Measurements from ENCODE around the gene FREY1. TPM values are rescaled to one million over a fixed set of nuclear protein-coding genes. Genes with fewer than 3 reads are reported as not detected.

FREY1 gene
- total and polyA plus RNA-seq, 8 donors = 0.33 to 9.9 (median 3.6) TPM; not detected in 4

DNA sequence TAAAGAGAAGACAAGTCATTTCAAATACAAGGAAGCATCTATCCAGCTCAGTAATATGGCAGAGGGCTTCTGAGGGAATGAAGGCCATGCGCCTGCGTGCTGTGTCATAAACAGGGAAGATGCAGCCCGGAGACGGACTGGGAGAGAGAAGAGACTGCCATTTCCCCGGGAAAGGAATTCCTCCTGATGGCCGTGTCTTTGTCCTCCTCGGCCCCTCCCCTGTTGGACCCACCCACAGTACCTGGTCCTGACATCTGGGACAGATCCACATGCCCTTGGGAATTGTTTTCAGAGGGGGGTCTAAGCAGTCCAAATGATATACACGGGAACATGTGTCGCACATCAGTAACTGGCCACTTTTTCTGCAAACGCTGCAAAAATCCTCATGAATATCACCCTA, 30.8 kb upstream of the FREY1 start:
- Histone ChIP-seq H3K27me3 (no peaks in the 10 kb centered on the region), H3K27ac (no peak overlapping the region), H3K9me3 (no peaks in the 10 kb centered on the region), H3K4me1 (peaks cover 6 to 23% (median 18%) of the 10 kb centered on the region in 4 donors), H3K36me3 (peaks cover 23 to 84% (median 73%) of the 10 kb centered on the region in 4 donors), H3K4me3 (no peak overlapping the region)
- DNase-seq = no peak
- intact Hi-C loops (cut with DNase I; ENCODE audit: low total_unique reads) = no loop called here
- WGBS, 5 donors = 90 to 94% (median 92%) methylated on average over 10 of the region's 10 CpGs
- TF ChIP-seq POLR2AphosphoS5 (IDR thresholded peaks at IDR 0.05) = no peak
- TF ChIP-seq POLR2A (IDR thresholded peaks at IDR 0.05) = no peak
- TF ChIP-seq EP300 (IDR thresholded peaks at IDR 0.05) = no peak
- TF ChIP-seq, protein P1, sequence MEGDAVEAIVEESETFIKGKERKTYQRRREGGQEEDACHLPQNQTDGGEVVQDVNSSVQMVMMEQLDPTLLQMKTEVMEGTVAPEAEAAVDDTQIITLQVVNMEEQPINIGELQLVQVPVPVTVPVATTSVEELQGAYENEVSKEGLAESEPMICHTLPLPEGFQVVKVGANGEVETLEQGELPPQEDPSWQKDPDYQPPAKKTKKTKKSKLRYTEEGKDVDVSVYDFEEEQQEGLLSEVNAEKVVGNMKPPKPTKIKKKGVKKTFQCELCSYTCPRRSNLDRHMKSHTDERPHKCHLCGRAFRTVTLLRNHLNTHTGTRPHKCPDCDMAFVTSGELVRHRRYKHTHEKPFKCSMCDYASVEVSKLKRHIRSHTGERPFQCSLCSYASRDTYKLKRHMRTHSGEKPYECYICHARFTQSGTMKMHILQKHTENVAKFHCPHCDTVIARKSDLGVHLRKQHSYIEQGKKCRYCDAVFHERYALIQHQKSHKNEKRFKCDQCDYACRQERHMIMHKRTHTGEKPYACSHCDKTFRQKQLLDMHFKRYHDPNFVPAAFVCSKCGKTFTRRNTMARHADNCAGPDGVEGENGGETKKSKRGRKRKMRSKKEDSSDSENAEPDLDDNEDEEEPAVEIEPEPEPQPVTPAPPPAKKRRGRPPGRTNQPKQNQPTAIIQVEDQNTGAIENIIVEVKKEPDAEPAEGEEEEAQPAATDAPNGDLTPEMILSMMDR (IDR thresholded peaks at IDR 0.05) = no peak

GRCh38 chr11:45936511-45937054, 29.5 kb upstream of the FREY1 start:
- peaks cover 23 to 85% (median 75%) of the 10 kb centered on the region in 4 donors for H3K36me3 ChIP-seq

GRCh38 chr11:45935349-45936064, 28.4 kb upstream of the FREY1 start:
- no peak for DNase-seq
- TF ChIP-seq POLR2AphosphoS5 (IDR thresholded peaks at IDR 0.05) = no peak
- TF ChIP-seq, protein P1 (IDR thresholded peaks at IDR 0.05) = no peak
- TF ChIP-seq POLR2A (IDR thresholded peaks at IDR 0.05) = no peak
- TF ChIP-seq EP300 (IDR thresholded peaks at IDR 0.05) = no peak
- Histone ChIP-seq H3K4me1 (peaks cover 6 to 31% (median 27%) of the 10 kb centered on the region in 4 donors), H3K9me3 (no peaks in the 10 kb centered on the region), H3K27ac (peak overlapping the region in 1 of 5 donors; percentile 39), H3K27me3 (no peaks in the 10 kb centered on the region), H3K36me3 (peaks cover 23 to 86% (median 79%) of the 10 kb centered on the region in 4 donors), H3K4me3 (no peak overlapping the region)
- 85 to 91% (median 86%) methylated on average over 8 of the region's 8 CpGs for WGBS, 5 donors
- intact Hi-C loops (cut with DNase I; ENCODE audit: low total_unique reads) = no loop called here

More at GRCh38 chr11:45936511-45937054, 29.5 kb upstream of the FREY1 start:
- no peak for DNase-seq
- Histone ChIP-seq H3K4me3 (no peak overlapping the region), H3K9me3 (no peaks in the 10 kb centered on the region), H3K27me3 (no peaks in the 10 kb centered on the region), H3K4me1 (peaks cover 6 to 23% (median 19%) of the 10 kb centered on the region in 4 donors), H3K27ac (no peak overlapping the region)
- no peak for TF ChIP-seq POLR2A (IDR thresholded peaks at IDR 0.05)
- no peak for TF ChIP-seq POLR2AphosphoS5 (IDR thresholded peaks at IDR 0.05)
- TF ChIP-seq, protein P1 (IDR thresholded peaks at IDR 0.05) = no peak
- no peak for TF ChIP-seq EP300 (IDR thresholded peaks at IDR 0.05)
- intact Hi-C loops (cut with DNase I; ENCODE audit: low total_unique reads) = no loop called here
- 89 to 97% (median 92%) methylated on average over 4 of the region's 4 CpGs for WGBS, 5 donors

DNA sequence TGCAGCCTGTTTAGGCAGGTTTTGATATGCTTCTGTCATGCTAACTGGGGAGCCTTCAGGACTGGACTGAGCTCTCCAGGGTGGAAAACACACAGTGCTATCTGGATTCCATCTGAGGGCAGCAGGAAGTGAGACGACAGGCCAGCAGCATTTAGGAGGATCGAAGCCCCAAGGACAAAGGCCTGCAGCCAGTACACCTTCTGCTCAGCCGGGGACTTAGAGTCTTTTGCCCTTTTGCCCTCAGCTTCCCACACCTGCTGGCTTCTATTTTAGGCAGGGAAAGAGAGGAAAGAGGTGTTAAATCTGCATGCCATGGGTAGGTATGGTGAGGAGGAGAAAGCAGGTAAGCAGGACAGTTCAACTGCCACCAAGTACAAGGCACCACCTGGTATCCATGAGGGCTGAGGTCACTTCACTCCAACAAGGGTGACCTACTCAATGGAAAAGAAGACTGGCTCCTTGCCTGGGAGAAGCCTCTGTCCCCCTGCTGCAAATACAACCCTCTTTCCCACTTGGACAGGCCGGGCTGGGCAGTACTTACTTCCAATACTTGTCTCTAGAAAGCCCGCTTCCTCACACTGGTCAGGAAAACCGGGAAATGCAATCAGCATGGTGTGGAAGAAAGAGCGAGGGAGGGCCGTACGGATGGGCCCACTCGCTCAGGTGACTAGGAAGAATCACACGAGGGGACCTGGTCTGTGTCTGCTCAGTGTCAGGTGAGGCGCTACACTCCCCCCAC, 27.7 kb upstream of the FREY1 start:
- peak overlapping the region in 2 of 5 donors; percentile 12 to 39 for H3K27ac ChIP-seq

More for the DNA sequence above, 27.7 kb upstream of the FREY1 start:
- TF ChIP-seq EP300 (IDR thresholded peaks at IDR 0.05) (no peak), POLR2AphosphoS5 (IDR thresholded peaks at IDR 0.05) (no peak), POLR2A (IDR thresholded peaks at IDR 0.05) (no peak)
- TF ChIP-seq, protein P1 (IDR thresholded peaks at IDR 0.05) = no peak
- DNase-seq = no peak
- no peak overlapping the region for H3K4me3 ChIP-seq
- WGBS, 5 donors = 72 to 83% (median 76%) methylated on average over 12 of the region's 12 CpGs
- intact Hi-C loops (cut with DNase I; ENCODE audit: low total_unique reads) = no loop called here
- peaks cover 6 to 38% (median 35%) of the 10 kb centered on the region in 4 donors for H3K4me1 ChIP-seq
- H3K27me3 ChIP-seq = no peaks in the 10 kb centered on the region
- no peaks in the 10 kb centered on the region for H3K9me3 ChIP-seq
- peaks cover 23 to 81% (median 75%) of the 10 kb centered on the region in 4 donors for H3K36me3 ChIP-seq

Measured in stomach (tissue), 9 donors.